Activated B cell treated with CpG ODN at 0.5 μM for 24 hours (primary cell): ENCODE measurements around the gene KRCC1. TPM values are rescaled to one million over a fixed set of nuclear protein-coding genes. Genes with fewer than 3 reads are reported as not detected.

ENCODE experiments used
- ATAC-seq: fragments of 200-7000 bp; cut with Tn5 transposase; one replicate; pipeline ENCODE4 v1.10.0; 2021; ENCODE audit warnings: low read depth, mild to moderate bottlenecking, moderate library complexity
- CTCF ChIA-PET: fragments of 350-600 bp; sonication (Branson Sonifier 250); formaldehyde crosslinking; loops from one replicate; lab custom pipeline; 2021; ENCODE audit warnings: antibody characterized with exemption; lab: Charles Lee
- POLR2A ChIA-PET: fragments of 350-600 bp; sonication (Branson Sonifier 250); formaldehyde crosslinking; loops from one replicate; lab custom pipeline; 2021; ENCODE audit warnings: antibody characterized with exemption; lab: Charles Lee
- DNase-seq: peaks from one replicate; pipeline ENCODE4 v3.0.0; 2022
- H3K27ac Mint-ChIP-seq: one replicate; pipeline ENCODE4 v1.8.0; 2020; ENCODE audit warnings: mixed read lengths
- H3K27me3 Mint-ChIP-seq: one replicate; pipeline ENCODE4 v1.8.0; 2021; ENCODE audit warnings: mixed read lengths
- H3K36me3 Mint-ChIP-seq: one replicate; pipeline ENCODE4 v1.8.0; 2021; ENCODE audit warnings: low read depth, mixed read lengths
- H3K4me1 Mint-ChIP-seq: one replicate; pipeline ENCODE4 v1.8.0; 2021; ENCODE audit warnings: mixed read lengths
- H3K4me3 Mint-ChIP-seq: one replicate; pipeline ENCODE4 v1.8.0; 2020; ENCODE audit warnings: mild to moderate bottlenecking, mixed read lengths
- H3K9me3 Mint-ChIP-seq: one replicate; pipeline ENCODE4 v1.8.0; 2020; ENCODE audit warnings: mixed read lengths
- CTCF ChIP-seq: fragments of 200-600 bp; IDR thresholded peaks from one replicate; pipeline ENCODE4 v1.8.0; 2022; ENCODE audit warnings: antibody characterized with exemption, mild to moderate bottlenecking
- intact Hi-C: fragments of 100-400 bp; cut with micrococcal nuclease; formaldehyde crosslinking; loops from one replicate; pipeline ENCODE4 v1.15.1; 2024
- total RNA-seq: library from RNA; stranded (reverse); gene quantifications from 2 replicates; pipeline ENCODE4 v1.2.3, GENCODE V29; 2022

Gene KRCC1
- total RNA-seq = 19.0 and 20.8 TPM in 2 replicates

DNA sequence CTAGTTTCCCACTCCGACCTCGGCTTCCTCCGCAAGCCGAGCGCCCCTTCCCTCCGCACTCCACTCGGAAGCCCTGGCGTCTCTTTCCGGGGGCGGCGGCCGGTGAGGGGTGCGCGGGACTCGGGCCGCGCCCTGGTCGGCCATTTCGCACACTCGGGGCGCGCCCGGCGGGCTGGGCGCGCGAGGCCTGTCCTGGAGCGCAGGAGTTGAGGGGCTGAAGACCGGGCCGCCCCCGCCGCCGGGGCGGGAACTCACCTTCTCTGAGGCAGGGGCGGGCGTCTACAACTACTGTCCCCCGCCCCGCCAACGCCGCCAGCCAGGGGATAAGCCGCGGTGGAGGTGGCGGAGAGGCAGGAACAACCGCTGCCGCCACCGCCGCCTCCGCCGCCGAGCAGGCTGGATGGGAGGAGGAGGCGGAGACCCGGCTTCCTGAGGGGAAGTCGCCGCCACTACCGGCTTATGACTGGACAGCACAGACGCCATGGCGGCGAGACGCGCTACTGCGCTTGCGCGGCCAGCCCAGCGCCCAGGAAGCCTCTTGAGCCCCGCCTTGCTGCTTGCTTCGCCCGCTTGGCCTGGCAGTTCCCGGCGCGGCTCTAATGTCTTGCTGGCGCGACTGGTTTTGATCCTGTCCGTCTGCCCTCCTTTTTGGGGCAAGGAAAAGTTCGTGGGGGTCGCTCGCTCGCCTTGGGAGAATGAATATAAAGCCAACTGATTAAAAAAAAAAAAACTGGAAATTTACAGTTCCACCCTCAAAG, at the start of gene KRCC1:
TSS of gene KRCC1 (minus strand) at position 413 of the 758 bp plus-strand sequence. CDS start 27,220 bp downstream, outside the sequence.
- H3K27me3 Mint-ChIP-seq = no peaks in the 10 kb centered on the region
- no peak for TF ChIP-seq CTCF
- DNase-seq (peak; percentile 88), ATAC-seq (peak; percentile 95)
- H3K4me3 Mint-ChIP-seq = peak within 1 kb of the TSS; percentile 92
- peaks cover 30% of the 10 kb centered on the region for H3K36me3 Mint-ChIP-seq
- ChIA-PET POLR2A (interaction anchor here (0.7 to 4.5 kb wide), 3 partner anchors 10 to 1613 kb away, joined by 3 to 40 read pairs (median 6); partner anchors contain the start of gene RNU2-63P), CTCF (no interaction called here)
- intact Hi-C loops = loop anchor here (2.0 to 10.0 kb wide), 3 partner anchors 39 to 1611 kb away; partner anchors contain the start of genes CHMP3, KDM3A and RNU2-63P
- peaks cover 39% of the 10 kb centered on the region for H3K4me1 Mint-ChIP-seq
- no peaks in the 10 kb centered on the region for H3K9me3 Mint-ChIP-seq
- H3K27ac Mint-ChIP-seq = peak within 1 kb of the TSS; percentile 96

GRCh38 chr2:88100489-88100858, 44.9 kb upstream of the KRCC1 start:
- peaks cover 6% of the 10 kb centered on the region for H3K27me3 Mint-ChIP-seq
- no peak for TF ChIP-seq CTCF
- POLR2A ChIA-PET = no interaction called here
- ATAC-seq = no peak
- H3K36me3 Mint-ChIP-seq = no peaks in the 10 kb centered on the region
- no peak overlapping the region for H3K27ac Mint-ChIP-seq
- no peak overlapping the region for H3K4me3 Mint-ChIP-seq
- H3K9me3 Mint-ChIP-seq = no peaks in the 10 kb centered on the region
- intact Hi-C loops = no loop called here
- no peaks in the 10 kb centered on the region for H3K4me1 Mint-ChIP-seq
- no peak for DNase-seq
- CTCF ChIA-PET = no interaction called here

GRCh38 chr2:88099798-88100488, 44.4 kb upstream of the KRCC1 start:
- H3K4me3 Mint-ChIP-seq = no peak overlapping the region
- no peaks in the 10 kb centered on the region for H3K9me3 Mint-ChIP-seq
- DNase-seq (no peak), ATAC-seq (no peak)
- POLR2A ChIA-PET = no interaction called here
- CTCF ChIA-PET = no interaction called here
- no peaks in the 10 kb centered on the region for H3K4me1 Mint-ChIP-seq
- H3K27me3 Mint-ChIP-seq = peaks cover 6% of the 10 kb centered on the region
- H3K27ac Mint-ChIP-seq = no peak overlapping the region
- intact Hi-C loops = no loop called here
- TF ChIP-seq CTCF = no peak
- H3K36me3 Mint-ChIP-seq = no peaks in the 10 kb centered on the region

GRCh38 chr2:88098558-88098900, 42.9 kb upstream of the KRCC1 start:
- ATAC-seq = no peak
- Mint-ChIP-seq H3K9me3 (no peaks in the 10 kb centered on the region), H3K4me1 (no peaks in the 10 kb centered on the region), H3K27ac (no peak overlapping the region), H3K4me3 (no peak overlapping the region), H3K36me3 (no peaks in the 10 kb centered on the region), H3K27me3 (peaks cover 6% of the 10 kb centered on the region)
- no peak for DNase-seq
- POLR2A ChIA-PET = no interaction called here
- intact Hi-C loops = no loop called here
- CTCF ChIA-PET = no interaction called here
- TF ChIP-seq CTCF = no peak

GRCh38 chr2:88097891-88098557, 42.4 kb upstream of the KRCC1 start:
- H3K9me3 Mint-ChIP-seq = no peaks in the 10 kb centered on the region
- POLR2A ChIA-PET = no interaction called here
- intact Hi-C loops = no loop called here
- no peak overlapping the region for H3K4me3 Mint-ChIP-seq
- no peaks in the 10 kb centered on the region for H3K4me1 Mint-ChIP-seq
- DNase-seq (no peak), ATAC-seq (no peak)
- TF ChIP-seq CTCF = no peak
- CTCF ChIA-PET = no interaction called here
- H3K36me3 Mint-ChIP-seq = no peaks in the 10 kb centered on the region
- no peak overlapping the region for H3K27ac Mint-ChIP-seq
- H3K27me3 Mint-ChIP-seq = peaks cover 4% of the 10 kb centered on the region
